Panc1 (cell line): Measurements from ENCODE around the gene KLF5. TPM values are rescaled to one million over a fixed set of nuclear protein-coding genes. Genes with fewer than 3 reads are reported as not detected.

Experiments used
- ATAC-seq: fragments of 200-7000 bp; cut with Tn5 transposase; 2 replicates; pipeline ENCODE4 v1.9.1; 2020; ENCODE audit warnings: mild to moderate bottlenecking, moderate library complexity
- BruUV-seq: library from RNA; stranded (reverse); fragments of 400-500 nt; replicated peaks from 2 replicates; lab custom pipeline; 2021; lab: Mats Ljungman, UMichigan
- CTCF ChIA-PET: fragments of 300-600 bp; sonication (Branson Sonifier 250); formaldehyde crosslinking; loops from one replicate; lab custom pipeline; 2022; ENCODE audit warnings: antibody characterized with exemption; lab: Charles Lee
- POLR2A ChIA-PET: fragments of 300-600 bp; sonication (Branson Sonifier 250); formaldehyde crosslinking; loops from one replicate; lab custom pipeline; 2022; ENCODE audit warnings: antibody characterized with exemption; lab: Charles Lee
- DNase-seq: peaks from one replicate; pipeline ENCODE4 v3.0.0-alpha.2; 2010; ENCODE audit warnings: low read depth, low spot score
- H3K27ac ChIP-seq: 2 replicates; pipeline ENCODE4 v1.5.1; 2011; ENCODE audit warnings: mild to moderate bottlenecking, low read length, inconsistent platforms
- H3K27me3 ChIP-seq: fragments of 200-500 bp; sonication (Bioruptor generic); 2 replicates; pipeline ENCODE4 v1.6.0; 2014; ENCODE audit warnings: low read length, inconsistent platforms; ENCODE audit not compliant: control insufficient read depth, insufficient read depth
- H3K36me3 ChIP-seq: fragments of 200-500 bp; sonication (Bioruptor generic); 2 replicates; pipeline ENCODE4 v1.5.1; 2014; ENCODE audit warnings: inconsistent platforms, mild to moderate bottlenecking, low read length, moderate library complexity; ENCODE audit not compliant: control insufficient read depth, insufficient read depth
- H3K4me1 ChIP-seq: 2 replicates; pipeline ENCODE4 v1.5.1; 2011; ENCODE audit warnings: inconsistent platforms, mild to moderate bottlenecking, low read length, moderate library complexity; ENCODE audit not compliant: control insufficient read depth, insufficient read depth
- H3K4me3 ChIP-seq, 2 experiments: 2 replicates each; pipeline ENCODE4 v1.5.1; 2011 to 2012; ENCODE audit warnings: low read depth in 2 of 2, low read length in 2 of 2, mild to moderate bottlenecking in 2 of 2, inconsistent platforms in 1 of 2, moderate library complexity in 1 of 2
- H3K9me3 ChIP-seq: fragments of 200-500 bp; sonication (Bioruptor generic); 2 replicates; pipeline ENCODE4 v1.5.1; 2014; ENCODE audit warnings: low read depth, mild to moderate bottlenecking, inconsistent platforms, low read length, moderate library complexity; ENCODE audit not compliant: control insufficient read depth, insufficient read depth
- CTCF ChIP-seq: fragments of 450-650 bp; IDR thresholded peaks from 2 replicates; pipeline ENCODE4 v1.5.1; 2017; ENCODE audit warnings: mild to moderate bottlenecking
- POLR2AphosphoS5 ChIP-seq: IDR thresholded peaks from 2 replicates; pipeline ENCODE4 v1.6.1; 2012; ENCODE audit warnings: mild to moderate bottlenecking, low read depth, low read length, moderate library complexity
- REST ChIP-seq, 2 experiments: IDR thresholded peaks; 2 replicates each; pipeline ENCODE4 v1.6.1; 2011 to 2012; ENCODE audit warnings: low read depth in 2 of 2, control low read depth in 1 of 2, low read length in 1 of 2, mild to moderate bottlenecking in 1 of 2, moderate library complexity in 1 of 2; ENCODE audit not compliant: insufficient read depth in 1 of 2
- SIN3A ChIP-seq: IDR thresholded peaks from 2 replicates; pipeline ENCODE4 v1.6.1; 2012; ENCODE audit warnings: low read depth, mild to moderate bottlenecking, low read length, moderate library complexity, borderline replicate concordance; ENCODE audit not compliant: insufficient read depth
- TCF7L2 ChIP-seq: IDR thresholded peaks from 2 replicates; pipeline ENCODE4 v1.6.1; 2011; ENCODE audit warnings: mild to moderate bottlenecking, low read depth, low read length, inconsistent platforms
- in situ Hi-C: cut with HindIII; loops from 2 replicates; pipeline ENCODE4 v1.10.0; 2016; ENCODE audit warnings: low sequenced_read_pairs, low pct_unique_long_range_greater_than_20kb
- intact Hi-C: fragments of 100-400 bp; cut with micrococcal nuclease; formaldehyde crosslinking; loops from one replicate; pipeline ENCODE4 v1.10.0; 2022; ENCODE audit not compliant: unreplicated experiment
- total RNA-seq: library from RNA; stranded (reverse); gene quantifications from one replicate; pipeline ENCODE4 v1.2.1, GENCODE V29; 2021; ENCODE audit not compliant: unreplicated experiment

KLF5 gene
- total RNA-seq, 1 experiment from 2014 or later: 1.5 TPM

GRCh38 chr13:73069206-73069805 is 10.5 kb downstream of the KLF5 start:
- ATAC-seq: no peak
- Histone ChIP-seq H3K9me3 (no peaks in the 10 kb centered on the region), H3K4me3 (no peak overlapping the region), H3K27me3 (no peaks in the 10 kb centered on the region), H3K36me3 (no peaks in the 10 kb centered on the region), H3K4me1 (no peaks in the 10 kb centered on the region), H3K27ac (no peak overlapping the region)
- ChIA-PET CTCF (no interaction called here), POLR2A (interaction anchor here (0.6 kb wide), 1 partner anchor 253 kb away, joined by 6 read pairs; no protein-coding TSS in a partner anchor)
- in situ Hi-C loops: no loop called here
- BruUV-seq: no TSS peak
- intact Hi-C loops: no loop called here
- DNase-seq: no peak
- TF ChIP-seq TCF7L2 (no peak), SIN3A (no peak), REST (IDR thresholded peaks at IDR 0.05; ENCODE audit: insufficient read depth in 1 of 2, low read depth in 2 of 2, low read length in 1 of 2) (no peak), CTCF (no peak), POLR2AphosphoS5 (no peak)

DNA sequence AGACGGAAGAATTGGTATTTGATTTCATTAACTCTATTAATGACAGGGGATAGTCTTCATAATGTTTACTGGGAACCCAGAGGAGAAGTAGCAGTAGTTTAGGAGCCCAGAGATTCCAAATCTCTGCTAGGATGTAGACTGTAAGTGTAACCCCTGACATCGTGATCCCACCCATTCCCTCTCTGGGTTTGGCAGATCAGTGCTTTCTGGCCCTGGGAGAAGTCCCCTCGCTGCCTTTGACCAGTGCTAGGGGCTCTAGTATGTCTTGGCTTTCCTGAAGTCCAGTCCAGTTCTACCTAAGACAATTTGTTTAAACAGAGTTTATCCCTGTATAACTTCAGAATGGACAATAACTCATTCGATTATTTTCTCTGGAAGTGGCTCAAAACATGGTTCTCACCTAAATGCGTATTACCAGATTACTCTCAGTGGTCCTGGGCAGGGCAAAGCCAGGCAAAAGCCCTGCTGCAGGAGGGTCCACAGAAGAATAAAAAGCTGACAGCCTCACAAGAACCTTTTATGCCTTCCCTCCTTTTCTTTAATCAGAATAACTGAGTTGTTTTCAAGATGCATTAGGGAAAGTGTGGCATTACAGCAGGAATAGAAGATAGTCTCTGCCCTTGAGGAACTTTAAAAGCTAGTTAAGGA is 11.8 kb downstream of the KLF5 start:
- no peaks in the 10 kb centered on the region for H3K36me3 ChIP-seq
- DNase-seq (no peak), ATAC-seq (no peak)
- in situ Hi-C loops: no loop called here
- no peaks in the 10 kb centered on the region for H3K4me1 ChIP-seq
- intact Hi-C loops: no loop called here
- no peak overlapping the region for H3K27ac ChIP-seq
- no peaks in the 10 kb centered on the region for H3K27me3 ChIP-seq
- CTCF ChIA-PET: no interaction called here
- no TSS peak for BruUV-seq
- POLR2A ChIA-PET: no interaction called here
- H3K9me3 ChIP-seq: no peaks in the 10 kb centered on the region
- TF ChIP-seq SIN3A: no peak
- no peak overlapping the region for H3K4me3 ChIP-seq
